Fibroblast of skin of abdomen (primary cell): Measurements from ENCODE around the gene DUSP16. TPM values are rescaled to one million over a fixed set of nuclear protein-coding genes. Genes with fewer than 3 reads are reported as not detected.
"Not testable (repeated sequence)": the region's sequence is repeated elsewhere in the genome, so short reads cannot be mapped to it uniquely, and the experiment has no call there.

ENCODE experiments used
- DNase-seq: peaks from one replicate; pipeline ENCODE4 v3.0.0-alpha.2; 2013
- polyA plus RNA-seq, 2 experiments: library from polyadenylated mRNA; unstranded; fragments of 120-200 nt; gene quantifications; one replicate each; pipeline ENCODE4 v1.2.1, GENCODE V29; 2013; ENCODE audit not compliant: insufficient read length in 2 of 2

Gene DUSP16, protein sequence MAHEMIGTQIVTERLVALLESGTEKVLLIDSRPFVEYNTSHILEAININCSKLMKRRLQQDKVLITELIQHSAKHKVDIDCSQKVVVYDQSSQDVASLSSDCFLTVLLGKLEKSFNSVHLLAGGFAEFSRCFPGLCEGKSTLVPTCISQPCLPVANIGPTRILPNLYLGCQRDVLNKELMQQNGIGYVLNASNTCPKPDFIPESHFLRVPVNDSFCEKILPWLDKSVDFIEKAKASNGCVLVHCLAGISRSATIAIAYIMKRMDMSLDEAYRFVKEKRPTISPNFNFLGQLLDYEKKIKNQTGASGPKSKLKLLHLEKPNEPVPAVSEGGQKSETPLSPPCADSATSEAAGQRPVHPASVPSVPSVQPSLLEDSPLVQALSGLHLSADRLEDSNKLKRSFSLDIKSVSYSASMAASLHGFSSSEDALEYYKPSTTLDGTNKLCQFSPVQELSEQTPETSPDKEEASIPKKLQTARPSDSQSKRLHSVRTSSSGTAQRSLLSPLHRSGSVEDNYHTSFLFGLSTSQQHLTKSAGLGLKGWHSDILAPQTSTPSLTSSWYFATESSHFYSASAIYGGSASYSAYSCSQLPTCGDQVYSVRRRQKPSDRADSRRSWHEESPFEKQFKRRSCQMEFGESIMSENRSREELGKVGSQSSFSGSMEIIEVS
- 7.6 TPM for polyA plus RNA-seq (2013, experiment 1 of 2; ENCODE audit: insufficient read length)
- 7.6 TPM for polyA plus RNA-seq (2013, experiment 2 of 2; ENCODE audit: insufficient read length)

DNA sequence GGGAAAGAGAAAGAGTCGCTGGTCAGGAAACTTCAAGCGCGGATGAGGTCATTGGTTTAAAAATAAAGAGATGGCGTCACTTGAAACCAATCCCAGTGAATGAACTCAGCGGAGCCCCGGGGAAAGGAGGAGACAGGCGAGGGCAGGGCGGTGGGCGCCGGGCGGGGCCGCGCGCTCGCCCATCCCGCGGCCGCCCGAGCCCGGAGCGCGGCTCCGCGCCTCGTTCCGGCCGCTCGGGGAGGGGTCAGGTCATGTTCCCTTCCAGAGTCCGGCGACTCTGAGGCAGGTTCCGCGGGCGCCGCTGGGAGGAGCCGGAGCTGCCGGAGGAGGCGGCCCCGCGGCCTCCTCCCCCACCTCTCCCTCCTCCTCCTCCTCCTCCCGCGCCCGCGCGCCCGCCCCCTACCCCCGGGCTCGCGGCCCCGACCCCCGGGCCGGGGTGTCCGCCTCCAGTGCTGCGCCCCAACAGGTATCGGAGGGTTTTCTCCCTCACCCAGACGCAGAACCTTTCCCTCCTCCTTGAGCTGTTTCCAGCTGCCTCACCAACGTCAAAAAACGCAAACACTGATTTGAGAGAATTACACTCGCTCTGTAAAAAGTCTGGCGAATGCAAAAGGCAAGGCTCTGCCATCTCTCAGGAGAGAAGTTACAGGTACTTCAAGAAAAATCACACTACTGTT lies at the start of gene DUSP16:
TSS of gene DUSP16 (minus strand) at position 279 of the 677 bp plus-strand sequence. CDS start 41,765 bp downstream, outside the sequence.
- peak; percentile 93 for DNase-seq

DNA sequence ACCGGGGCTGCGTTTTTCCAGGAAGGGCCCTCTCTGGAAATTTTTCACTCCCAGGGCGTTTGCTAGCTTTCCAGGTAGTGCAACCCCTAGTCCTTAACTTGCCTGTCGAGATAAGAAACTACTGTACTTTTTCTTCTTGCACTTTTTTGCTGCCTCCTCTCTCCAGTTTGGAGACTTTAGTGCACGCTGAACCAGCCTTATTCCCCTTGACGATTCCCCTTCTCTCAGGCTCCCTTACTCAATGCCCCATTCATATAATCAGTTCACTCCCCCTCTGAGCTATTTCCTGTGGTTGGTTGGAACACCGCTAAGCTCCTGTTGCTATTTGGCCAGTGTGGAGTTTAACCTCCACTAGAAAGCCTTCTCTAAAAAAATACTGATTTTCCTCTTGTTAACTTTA lies 49.7 kb upstream of the DUSP16 start:
- DNase-seq = peak; percentile 56

DNA sequence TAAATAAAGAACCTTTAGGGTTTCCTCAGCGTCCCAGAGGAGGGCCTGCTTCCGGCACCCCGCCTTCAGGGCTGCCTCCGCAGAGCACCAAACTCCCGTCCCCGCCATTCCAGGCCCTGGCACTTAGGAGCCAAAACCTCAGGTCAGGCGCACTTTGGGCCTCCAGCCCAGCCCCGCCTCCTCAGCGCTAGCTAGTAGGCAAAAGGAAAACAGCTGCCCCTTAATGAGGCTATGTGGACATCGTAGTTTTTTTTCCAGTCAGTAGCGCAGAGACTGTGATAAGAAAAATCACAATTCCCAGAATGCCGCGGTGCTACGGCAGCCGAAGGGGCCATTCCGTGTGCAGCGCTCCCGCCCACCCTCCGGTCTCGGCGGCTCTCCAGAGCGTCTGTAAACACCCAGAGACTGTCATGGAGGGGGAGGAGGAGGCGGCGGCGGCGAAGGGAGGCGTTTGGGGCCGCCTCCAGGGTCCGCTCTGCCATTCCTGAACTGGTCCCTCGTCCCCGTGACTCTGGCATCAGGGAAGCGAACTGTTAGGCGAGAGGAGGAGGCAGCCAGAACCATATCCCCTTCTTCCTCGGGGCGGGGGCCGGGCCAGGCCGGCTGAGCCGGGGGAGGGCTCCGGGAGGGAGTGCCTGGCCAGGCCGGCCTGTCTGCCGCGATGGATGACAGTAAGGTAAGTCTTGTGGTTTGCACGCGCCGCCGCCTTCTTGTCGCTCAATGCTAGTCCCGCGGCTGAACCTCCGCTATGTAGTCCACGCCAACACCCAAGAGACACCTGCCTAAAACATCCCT lies 49.0 kb upstream of the DUSP16 start, which contains the start of gene CREBL2:
TSS of gene CREBL2 (plus strand) at position 365 of the 795 bp plus-strand sequence. CDS start at position 662, 297 bp downstream.
- DNase-seq = peak; percentile 95

DNA sequence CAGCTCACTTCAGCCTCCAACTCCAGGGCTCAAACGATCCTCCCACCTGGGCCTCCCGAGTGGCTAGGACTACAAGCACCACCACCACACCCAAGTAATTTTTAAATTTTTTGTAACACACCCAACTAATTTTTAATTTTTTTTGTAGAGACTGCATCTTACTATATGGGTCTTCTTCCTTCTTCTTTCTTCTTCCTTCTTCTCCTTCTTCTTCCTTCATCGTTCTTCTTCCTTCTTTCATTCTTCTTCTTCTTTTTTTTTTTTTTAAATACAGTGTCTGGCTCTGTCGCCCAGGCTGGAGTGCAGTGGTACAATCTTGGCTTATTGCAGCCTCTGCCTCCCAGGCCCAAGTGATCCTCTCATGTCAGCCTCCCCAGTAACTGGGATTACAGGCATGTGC lies 48.0 kb upstream of the DUSP16 start:
- no peak for DNase-seq

DNA sequence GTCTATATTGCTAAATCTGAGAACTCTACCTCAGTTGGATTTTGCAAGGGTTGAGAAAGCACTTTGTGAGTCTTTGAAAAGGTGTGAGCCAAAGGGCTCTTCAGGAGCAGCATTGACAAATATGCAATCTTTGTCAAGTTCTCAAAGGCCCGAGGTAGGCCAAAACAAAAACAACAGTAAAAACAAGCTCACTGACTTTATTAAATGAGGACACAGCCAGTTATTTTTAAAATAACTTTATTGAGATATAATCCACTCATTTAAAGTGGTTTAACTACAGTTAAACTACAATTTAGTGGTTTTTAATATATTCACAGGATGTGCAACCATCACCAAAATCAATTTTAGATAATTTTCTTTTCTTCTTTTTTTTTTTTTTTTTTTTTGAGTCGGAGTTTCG lies 47.0 kb upstream of the DUSP16 start:
- DNase-seq = no peak

DNA sequence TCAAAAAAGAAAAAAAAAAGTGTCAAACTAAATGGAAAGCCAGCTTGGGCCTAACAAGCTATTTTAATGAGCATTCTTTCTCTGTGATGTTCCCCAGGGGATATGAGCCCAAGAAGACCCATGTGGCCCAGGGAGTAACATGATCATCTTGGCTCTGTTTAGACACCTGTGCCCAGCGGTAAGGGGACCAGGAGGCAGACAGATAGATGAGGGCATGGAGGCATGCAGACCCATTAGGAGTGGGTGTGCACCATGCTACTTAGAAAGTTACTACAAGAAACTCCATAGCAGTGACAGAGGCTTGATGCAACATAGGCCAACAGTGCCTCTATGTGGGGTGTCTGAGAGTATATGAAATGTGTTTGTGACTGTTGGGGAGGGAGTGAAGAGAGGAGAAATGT lies 45.9 kb upstream of the DUSP16 start:
- no peak for DNase-seq

DNA sequence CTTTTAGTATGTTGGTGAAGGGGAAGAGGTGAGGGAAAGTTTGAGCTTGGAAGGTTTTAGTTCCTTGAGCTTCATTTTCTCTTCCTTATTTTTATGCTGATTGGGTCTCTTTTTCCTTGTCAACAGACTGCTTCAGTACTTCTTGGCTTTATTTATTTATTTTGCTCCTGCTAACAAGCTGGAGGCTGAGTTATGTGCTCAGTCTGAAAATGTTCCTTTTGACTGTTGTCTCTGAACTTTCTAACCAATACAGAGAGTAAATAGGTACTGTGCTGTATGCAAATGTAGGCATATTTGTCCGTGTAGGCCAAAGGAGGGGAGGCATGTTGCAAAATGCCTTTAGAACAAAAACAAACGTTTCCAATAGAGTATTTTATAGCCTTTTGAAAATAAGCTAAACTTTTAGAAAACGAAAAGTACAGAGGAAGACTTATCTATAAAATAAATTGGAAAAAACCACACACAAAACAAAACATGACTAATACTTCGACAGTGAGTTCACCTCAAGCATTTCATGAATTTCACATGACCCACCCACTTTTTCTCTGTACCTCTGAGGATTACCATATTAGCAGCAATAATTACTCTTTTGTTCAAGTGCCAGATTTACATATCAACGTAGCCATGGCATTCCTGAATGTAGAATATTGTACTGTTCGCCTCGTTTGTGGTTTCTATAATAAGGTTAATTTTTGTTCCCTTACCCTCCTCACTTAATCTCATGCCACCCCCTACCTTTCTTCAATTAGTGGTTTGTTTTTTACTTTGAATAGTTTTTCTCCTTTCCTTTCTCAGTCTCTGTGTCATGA lies 44.3 kb upstream of the DUSP16 start:
- peak; percentile 69 for DNase-seq

DNA sequence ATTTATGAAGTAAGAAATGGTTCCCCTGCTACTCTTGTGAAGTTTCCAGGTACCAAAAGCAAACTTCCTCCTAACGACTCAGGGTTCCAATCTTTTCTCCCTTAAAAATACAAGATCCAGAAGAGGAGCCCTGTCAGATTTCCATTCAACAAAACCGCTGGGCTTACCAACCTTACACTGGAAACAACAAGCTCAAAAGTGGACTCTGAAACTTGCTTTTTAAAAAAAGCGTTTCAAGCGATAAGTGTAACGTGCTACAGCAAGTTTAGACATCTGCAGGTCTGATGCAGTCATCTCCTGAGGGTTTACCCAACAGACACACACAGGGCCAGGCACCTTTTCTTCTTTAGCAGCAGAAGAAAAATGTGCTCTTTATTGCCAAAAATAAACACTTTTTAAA lies 42.1 kb upstream of the DUSP16 start:
- DNase-seq = no peak

DNA sequence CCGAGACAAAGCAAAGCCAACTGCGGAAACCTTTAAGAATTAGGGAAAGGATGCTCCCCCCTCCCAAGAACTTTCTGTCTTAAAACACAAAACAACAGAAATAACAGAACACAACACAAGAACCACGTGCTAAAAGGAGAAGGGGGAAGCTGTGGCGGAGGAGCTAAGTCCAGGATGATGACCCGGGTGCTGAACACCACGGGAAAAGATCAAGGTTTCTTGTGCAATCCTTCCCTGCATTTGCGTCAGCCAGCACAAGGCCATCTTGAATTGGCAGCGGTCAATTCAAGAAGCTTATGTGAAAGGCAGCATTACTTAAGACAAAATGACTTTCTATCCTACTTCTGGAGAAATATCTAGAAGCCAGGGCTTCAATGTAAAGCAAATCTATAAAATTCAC lies 38.0 kb upstream of the DUSP16 start:
- no peak for DNase-seq

DNA sequence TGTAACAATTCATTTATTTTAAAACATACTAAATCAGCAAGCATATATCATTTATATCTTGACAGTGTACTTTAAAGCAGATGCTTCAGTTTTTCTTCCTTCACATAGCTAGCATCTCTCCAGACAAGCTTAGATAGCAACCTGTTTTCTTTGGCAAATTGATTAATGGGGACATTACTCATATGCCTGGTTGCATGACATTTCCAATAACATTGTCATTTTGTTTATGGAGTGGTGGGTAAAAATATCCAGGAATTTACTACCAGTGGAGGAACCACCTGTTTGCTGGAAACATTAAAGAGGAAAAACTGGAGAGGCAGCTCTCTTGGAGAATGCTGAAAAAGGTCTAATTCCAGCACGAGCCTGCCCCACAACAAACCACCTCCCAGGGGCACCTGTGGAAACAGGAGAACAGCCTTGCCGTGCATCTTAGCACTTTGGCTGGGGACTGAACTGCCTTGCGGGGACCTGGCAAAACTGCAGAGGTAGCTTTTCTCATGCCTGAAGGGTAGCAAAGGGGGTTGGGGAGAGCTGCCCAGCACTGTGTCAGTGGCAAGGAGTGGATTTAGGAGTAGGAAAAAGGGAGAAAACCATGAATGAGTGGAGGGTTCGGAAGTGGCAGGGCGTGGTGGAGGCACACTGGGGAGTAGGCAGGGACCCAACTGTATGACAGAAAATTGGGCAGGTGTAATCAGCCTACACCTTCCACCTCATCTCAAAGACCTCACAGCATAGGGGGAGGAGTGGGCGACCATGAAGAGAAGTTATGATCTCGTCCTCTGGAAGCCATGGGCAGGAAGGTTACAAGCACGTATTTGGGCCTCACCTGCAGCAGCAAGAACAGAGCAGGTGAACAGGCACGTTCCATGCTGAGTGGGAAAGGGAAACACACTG lies 37.3 kb upstream of the DUSP16 start:
- no peak for DNase-seq

DNA sequence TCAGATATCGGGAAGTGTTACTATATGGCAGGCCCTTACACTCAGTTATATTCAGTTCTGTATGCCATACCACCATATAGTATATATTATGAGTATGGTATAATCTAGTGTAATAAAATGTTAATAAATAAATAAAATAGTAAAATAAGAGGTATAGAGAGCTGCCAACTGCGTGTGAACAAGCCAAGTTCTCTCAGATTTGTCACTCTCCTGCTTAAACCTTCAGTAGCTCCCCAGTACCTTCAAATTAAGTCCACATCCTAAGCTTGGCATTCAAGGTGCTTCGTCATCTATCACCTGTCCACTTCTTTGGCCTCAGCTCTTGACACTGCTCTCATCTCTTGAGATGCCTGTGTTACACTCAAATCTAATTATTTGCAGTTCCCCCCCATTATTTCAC lies 36.2 kb upstream of the DUSP16 start:
- no peak for DNase-seq

DNA sequence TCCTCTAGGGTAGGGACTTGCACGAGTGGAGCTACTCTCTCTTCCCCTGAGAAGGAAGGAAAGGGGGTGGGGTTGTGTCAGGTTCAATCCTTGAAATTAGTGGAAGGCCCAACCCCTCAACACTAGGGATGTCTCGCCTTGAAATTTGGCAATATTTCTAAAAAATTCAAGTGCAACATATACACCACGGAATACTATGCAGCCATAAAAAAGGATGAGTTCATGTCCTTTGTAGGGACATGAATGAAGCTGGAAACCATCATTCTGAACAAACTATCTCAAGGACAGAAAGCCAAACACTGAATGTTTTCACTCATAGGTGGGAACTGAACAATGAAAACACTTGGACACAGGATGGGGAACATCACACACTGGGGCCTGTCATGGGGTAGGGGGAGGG lies 33.9 kb upstream of the DUSP16 start:
- not testable (repeated sequence) for DNase-seq

DNA sequence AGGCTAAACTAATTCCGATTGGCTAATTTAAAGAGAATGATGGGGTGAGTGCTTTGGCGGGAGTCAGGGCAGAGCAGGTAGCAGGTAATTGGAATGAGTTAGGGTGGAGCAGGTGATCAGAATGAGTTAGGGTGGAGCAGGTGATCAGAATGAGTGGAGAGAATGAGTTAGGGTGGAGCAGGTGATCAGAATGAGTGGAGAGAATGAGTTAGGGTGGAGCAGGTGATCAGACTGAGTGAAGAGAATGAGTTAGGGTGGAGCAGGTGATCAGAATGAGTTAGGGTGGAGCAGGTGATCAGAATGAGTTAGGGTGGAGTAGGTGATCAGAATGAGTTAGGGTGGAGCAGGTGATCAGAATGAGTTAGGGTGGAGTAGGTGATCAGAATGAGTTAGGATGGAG lies 33.3 kb upstream of the DUSP16 start:
- not testable (repeated sequence) for DNase-seq

DNA sequence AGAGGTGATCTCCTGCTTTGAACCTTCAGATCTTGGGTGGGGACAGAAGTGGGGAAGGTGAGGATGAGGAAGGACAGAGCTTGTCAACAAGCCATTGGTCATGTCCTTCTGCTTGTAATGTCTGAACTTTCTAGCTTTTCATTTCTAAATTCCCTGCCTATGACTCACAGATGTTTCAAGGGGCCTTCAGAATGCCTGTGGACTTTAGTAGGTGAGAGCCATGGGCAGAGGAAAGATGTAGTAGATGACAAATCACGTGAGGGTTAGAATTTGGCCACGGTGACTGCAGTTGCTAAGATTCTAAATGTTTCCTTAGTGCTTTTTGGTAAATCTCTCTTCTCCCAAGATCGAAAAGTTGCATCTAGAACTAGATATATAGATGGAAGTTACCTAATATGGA lies 30.3 kb upstream of the DUSP16 start:
- DNase-seq = peak; percentile 63

DNA sequence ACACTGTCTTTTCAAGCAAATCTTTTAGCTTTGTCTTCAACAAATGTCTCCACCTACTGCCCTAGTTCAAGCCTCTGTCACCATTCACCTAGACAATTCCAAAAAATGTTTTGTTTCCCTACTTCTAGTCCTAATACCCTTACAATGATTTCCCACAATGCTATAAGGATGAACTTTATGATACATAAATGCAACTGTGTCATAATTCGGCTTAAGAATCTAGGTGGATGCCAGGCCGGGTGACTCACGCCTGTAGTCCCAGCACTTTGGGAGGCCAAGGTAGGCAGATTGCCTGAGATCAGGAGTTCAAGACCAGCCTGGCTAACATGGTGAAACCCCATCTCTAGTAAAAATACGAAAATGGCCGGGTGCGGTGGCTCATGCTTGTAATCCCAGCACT lies 28.3 kb upstream of the DUSP16 start:
- DNase-seq = no peak

DNA sequence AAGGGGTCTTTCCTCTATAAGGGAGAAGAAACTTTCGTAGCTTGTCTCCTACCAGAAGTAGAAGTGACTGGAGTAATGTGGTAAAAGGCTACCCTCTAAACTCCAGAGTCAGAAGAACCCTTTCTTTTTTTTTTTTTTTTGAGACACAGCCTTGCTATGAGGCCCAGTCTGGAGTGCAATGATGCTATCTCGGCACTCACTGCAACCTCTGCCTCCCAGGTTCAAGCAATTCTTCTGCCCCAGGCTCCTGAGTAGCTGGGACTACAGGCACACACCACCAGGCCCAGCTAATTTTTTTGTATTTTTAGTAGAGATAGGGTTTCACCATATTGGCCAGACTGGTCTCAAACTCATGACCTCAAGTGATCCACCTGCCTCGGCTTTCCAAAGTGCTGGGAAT lies 25.8 kb upstream of the DUSP16 start:
- DNase-seq = not testable (repeated sequence)

DNA sequence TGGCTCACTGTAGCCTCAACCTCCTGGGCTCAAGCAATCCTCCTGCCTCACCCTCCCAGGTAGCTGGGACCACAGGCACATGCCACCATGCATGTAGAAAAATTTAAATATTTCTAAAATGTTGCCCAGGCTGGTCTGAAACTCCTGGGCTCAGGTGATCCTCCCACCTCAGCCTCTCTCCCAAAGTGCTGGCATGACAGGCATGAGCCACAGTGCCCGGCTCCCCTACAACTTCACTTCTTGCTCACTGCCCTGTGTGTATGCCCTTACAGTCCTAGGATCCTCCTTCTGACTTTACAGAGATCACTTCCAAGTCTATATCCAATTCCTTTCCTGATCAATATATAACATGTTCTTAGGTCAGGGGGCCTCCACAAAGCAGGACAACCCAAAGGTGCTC lies 25.2 kb upstream of the DUSP16 start:
- no peak for DNase-seq

DNA sequence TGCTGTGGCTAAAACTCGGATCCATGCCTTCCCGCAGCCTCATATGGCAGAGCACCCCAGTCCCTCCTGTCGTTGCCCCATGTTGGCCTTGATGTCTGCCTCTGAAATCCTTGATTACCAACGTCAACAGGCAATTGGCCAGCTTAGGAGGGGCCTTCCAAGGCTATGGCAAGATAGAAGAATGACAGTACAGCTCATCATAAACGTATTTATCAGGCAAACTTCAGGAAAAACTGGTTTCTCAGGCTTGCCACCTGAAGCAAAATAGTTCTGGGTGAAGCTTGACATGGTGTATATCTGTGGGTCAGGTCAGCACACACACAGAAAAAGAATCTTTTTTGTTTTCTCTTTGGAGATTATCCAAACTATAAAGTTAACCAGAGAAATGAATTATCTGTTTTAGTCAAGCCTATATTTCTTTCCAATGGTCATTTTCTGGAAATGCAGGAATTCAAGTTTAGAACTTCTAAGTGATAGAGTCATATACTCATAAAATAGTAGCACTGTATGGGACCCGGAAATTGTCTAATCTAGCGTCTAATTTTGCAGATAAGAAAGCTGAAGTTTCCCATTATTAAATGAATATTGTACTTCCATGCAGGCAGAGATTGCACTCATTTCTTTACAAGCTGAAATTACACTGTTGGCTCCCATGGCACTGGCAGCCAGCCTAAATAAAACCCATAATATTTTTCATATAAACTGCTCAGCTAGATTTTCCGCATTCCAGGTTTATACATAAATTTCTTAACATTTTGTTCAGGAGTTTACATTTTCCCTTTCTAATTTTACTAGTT lies 24.4 kb upstream of the DUSP16 start:
- no peak for DNase-seq

DNA sequence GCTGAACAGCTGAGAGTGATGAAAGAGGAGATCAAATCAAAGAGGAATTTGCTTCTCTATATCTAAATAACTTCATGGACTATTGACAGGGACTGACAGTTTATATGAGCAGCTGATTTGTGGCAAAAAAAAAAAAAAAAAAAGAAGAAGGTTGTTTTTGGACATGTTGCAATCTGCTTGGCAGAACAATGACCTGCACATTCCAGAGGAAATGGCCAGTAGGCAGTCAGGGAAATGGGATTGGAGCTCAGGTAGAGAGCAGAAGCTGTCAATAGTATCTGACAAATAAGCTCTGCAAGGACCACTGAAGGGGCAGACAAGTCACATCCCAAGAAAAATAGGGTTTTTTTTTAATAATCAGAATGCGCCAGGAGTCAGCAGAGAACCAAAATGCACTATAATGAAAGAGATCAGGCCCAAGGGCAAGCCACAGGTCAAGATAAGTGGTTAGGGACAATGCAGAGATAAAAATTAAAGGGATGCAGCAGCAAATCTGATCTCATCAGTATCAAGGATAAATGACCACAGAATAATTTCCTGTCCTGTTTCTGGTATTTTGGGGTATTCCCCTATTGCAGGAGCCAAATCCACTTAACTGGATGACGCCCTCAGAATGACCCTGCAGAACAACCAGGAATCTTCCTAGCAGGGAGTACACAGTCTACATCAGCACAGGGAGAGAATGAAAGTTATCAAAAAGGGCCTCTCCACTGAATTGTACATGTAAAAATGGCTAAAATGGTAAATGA lies 22.6 kb upstream of the DUSP16 start:
- DNase-seq = no peak
